Measurements from ENCODE around the gene CCDC9B.

- TF ChIP-seq CTCF (IDR thresholded peaks at IDR 0.05) = no peak
- no peak for TF ChIP-seq POLR2A (IDR thresholded peaks at IDR 0.05)
- TF ChIP-seq POLR2AphosphoS5 (IDR thresholded peaks at IDR 0.05) = no peak
Observed at GRCh38 chr15:40358471-40359353, 18.0 kb upstream of the CCDC9B start.
